CD8-positive, alpha-beta memory T cell (primary cell): ENCODE data around the gene PHACTR3. TPM values are rescaled to one million over a fixed set of nuclear protein-coding genes. Genes with fewer than 3 reads are reported as not detected.

ENCODE experiments used
- CTCF ChIA-PET: fragments of 350-600 bp; sonication (Branson Sonifier 250); formaldehyde crosslinking; loops from one replicate; lab custom pipeline; 2021; ENCODE audit warnings: antibody characterized with exemption; lab: Charles Lee
- POLR2A ChIA-PET: fragments of 350-600 bp; sonication (Branson Sonifier 250); formaldehyde crosslinking; loops from one replicate; lab custom pipeline; 2021; ENCODE audit warnings: antibody characterized with exemption; lab: Charles Lee
- DNase-seq, 5 donors: peaks; one replicate each; pipeline versions ENCODE4 v3.0.0 to v3.0.0-alpha.2; 2020 to 2022; ENCODE audit warnings: mixed read lengths in 1 of 5
- H3K27ac ChIP-seq: one replicate; pipeline ENCODE4 v1.7.0; 2013; ENCODE audit warnings: low read depth, mild to moderate bottlenecking, low read length, moderate library complexity
- H3K27me3 ChIP-seq: 2 replicates; pipeline ENCODE4 v1.7.0; 2013; ENCODE audit warnings: low read length, mild to moderate bottlenecking; ENCODE audit not compliant: insufficient read depth, poor library complexity, severe bottlenecking
- H3K36me3 ChIP-seq: 2 replicates; pipeline ENCODE4 v1.7.0; 2013; ENCODE audit warnings: mild to moderate bottlenecking, low read length, moderate library complexity; ENCODE audit not compliant: insufficient read depth
- H3K4me1 ChIP-seq: 2 replicates; pipeline ENCODE4 v1.7.0; 2013; ENCODE audit warnings: mild to moderate bottlenecking, low read length, moderate library complexity; ENCODE audit not compliant: insufficient read depth
- H3K4me3 ChIP-seq: 2 replicates; pipeline ENCODE4 v1.7.0; 2013; ENCODE audit warnings: mild to moderate bottlenecking, low read length
- H3K9me3 ChIP-seq: 2 replicates; pipeline ENCODE4 v1.7.0; 2013; ENCODE audit warnings: mild to moderate bottlenecking, low read length
- H3K27ac Mint-ChIP-seq, 8 donors: one replicate each; pipeline ENCODE4 v1.8.0; 2020 to 2021; ENCODE audit warnings: mixed read lengths in 8 of 8, mild to moderate bottlenecking in 6 of 8, inconsistent platforms in 3 of 8, moderate library complexity in 3 of 8
- H3K27me3 Mint-ChIP-seq, 2 donors: one replicate each; pipeline ENCODE4 v1.8.0; 2020 to 2021; ENCODE audit warnings: mixed read lengths in 2 of 2, mild to moderate bottlenecking in 1 of 2, moderate library complexity in 1 of 2
- H3K36me3 Mint-ChIP-seq, 3 donors: one replicate each; pipeline ENCODE4 v1.8.0; 2020 to 2021; ENCODE audit warnings: mixed read lengths in 3 of 3, inconsistent platforms in 1 of 3, mild to moderate bottlenecking in 1 of 3
- H3K4me1 Mint-ChIP-seq, 3 donors: one replicate each; pipeline ENCODE4 v1.8.0; 2020 to 2021; ENCODE audit warnings: mixed read lengths in 3 of 3, inconsistent platforms in 1 of 3, mild to moderate bottlenecking in 1 of 3
- H3K4me3 Mint-ChIP-seq, 7 donors: one replicate each; pipeline ENCODE4 v1.8.0; 2020 to 2021; ENCODE audit warnings: mixed read lengths in 7 of 7, mild to moderate bottlenecking in 6 of 7, moderate library complexity in 4 of 7, inconsistent platforms in 2 of 7
- H3K9me3 Mint-ChIP-seq, 5 donors: one replicate each; pipeline ENCODE4 v1.8.0; 2020 to 2022; ENCODE audit warnings: mixed read lengths in 5 of 5, mild to moderate bottlenecking in 3 of 5, moderate library complexity in 2 of 5, inconsistent platforms in 1 of 5
- polyA plus RNA-seq: library from polyadenylated mRNA; unstranded; fragments of 300-500 nt; fragmentation: Illumina TruSeq; gene quantifications from one replicate; pipeline ENCODE4 v1.2.3, GENCODE V29; 2021
- total RNA-seq, 2 experiments: library from RNA; stranded (reverse); gene quantifications; one replicate each; pipeline ENCODE4 v1.2.3, GENCODE V29; 2021

Gene PHACTR3
- total and polyA plus RNA-seq, 3 experiments from 2014 or later = not detected

GRCh38 chr20:59721386-59721785 is 117.0 kb downstream of the PHACTR3 start:
- CTCF ChIA-PET = no interaction called here
- Mint-ChIP-seq H3K4me3 (no peak overlapping the region), H3K27me3 (peaks cover 7 to 18% of the 10 kb centered on the region in 2 donors), H3K27ac (no peak overlapping the region), H3K36me3 (no peaks in the 10 kb centered on the region), H3K4me1 (no peaks in the 10 kb centered on the region), H3K9me3 (peaks cover 0 to 4% (median 0%) of the 10 kb centered on the region in 5 donors)
- H3K9me3 ChIP-seq = no peaks in the 10 kb centered on the region
- POLR2A ChIA-PET = no interaction called here
- H3K4me3 ChIP-seq = no peak overlapping the region
- no peaks in the 10 kb centered on the region for H3K27me3 ChIP-seq
- H3K27ac ChIP-seq = no peak overlapping the region
- no peak for DNase-seq
- no peaks in the 10 kb centered on the region for H3K4me1 ChIP-seq
- no peaks in the 10 kb centered on the region for H3K36me3 ChIP-seq

- no peak for DNase-seq
- POLR2A ChIA-PET = no interaction called here
- no peak overlapping the region for H3K4me3 ChIP-seq
These were observed 118.8 kb downstream of the PHACTR3 start for GRCh38 chr20:59723108-59723500.

DNA sequence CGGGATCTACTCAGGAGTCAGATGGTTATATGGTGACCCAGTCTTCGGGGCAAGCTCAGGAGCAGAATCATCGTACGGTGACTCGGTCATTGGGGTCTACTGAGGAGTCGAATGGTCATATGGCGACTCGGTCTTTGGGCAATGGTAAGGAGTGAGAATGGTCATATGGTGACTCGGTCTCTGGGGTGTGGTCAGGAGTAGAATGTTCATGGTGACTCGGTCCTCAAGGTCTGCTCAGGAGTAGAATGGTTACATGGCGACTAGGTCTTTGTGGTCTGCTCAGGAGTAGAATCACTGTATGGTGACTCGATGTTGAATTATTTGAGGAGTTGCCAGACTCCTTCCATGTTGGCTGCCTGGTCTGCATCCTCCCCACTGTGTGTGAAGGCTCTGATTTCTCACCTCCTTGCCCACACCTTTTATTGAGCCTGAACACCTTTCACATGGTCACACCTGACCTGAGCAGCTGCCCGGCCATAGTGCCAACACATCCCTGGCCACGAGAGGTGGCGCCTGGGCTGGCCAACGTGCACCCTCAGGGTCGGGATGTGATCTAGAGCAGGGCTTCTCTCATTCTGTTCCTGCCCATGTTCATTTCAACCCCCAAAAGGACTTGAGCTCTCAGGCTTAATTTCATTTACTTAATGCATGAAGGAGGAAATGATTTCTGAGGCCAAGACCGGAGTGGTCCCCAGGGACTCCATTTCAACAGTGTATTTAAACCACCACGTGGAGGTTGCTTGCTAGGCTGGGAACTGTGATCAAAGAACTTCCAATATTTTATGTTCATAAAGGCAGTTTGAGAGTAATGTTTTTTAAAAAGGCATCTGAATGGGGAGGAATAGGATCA is 119.5 kb downstream of the PHACTR3 start:
- no peaks in the 10 kb centered on the region for H3K4me1 Mint-ChIP-seq
- H3K9me3 ChIP-seq = no peaks in the 10 kb centered on the region
- H3K36me3 ChIP-seq = no peaks in the 10 kb centered on the region
- no peak overlapping the region for H3K27ac Mint-ChIP-seq
- CTCF ChIA-PET = no interaction called here
- no peaks in the 10 kb centered on the region for H3K4me1 ChIP-seq
- H3K4me3 Mint-ChIP-seq = no peak overlapping the region
- H3K36me3 Mint-ChIP-seq = no peaks in the 10 kb centered on the region
- H3K27me3 Mint-ChIP-seq = peaks cover 5 to 6% of the 10 kb centered on the region in 2 donors
- POLR2A ChIA-PET = no interaction called here
- H3K27me3 ChIP-seq = no peaks in the 10 kb centered on the region
- no peak overlapping the region for H3K27ac ChIP-seq
- no peak for DNase-seq
- H3K9me3 Mint-ChIP-seq = peaks cover 0 to 4% (median 0%) of the 10 kb centered on the region in 5 donors
- H3K4me3 ChIP-seq = no peak overlapping the region

More at GRCh38 chr20:59723108-59723500, 118.8 kb downstream of the PHACTR3 start:
- Mint-ChIP-seq H3K4me3 (no peak overlapping the region), H3K27me3 (peaks cover 5 to 10% of the 10 kb centered on the region in 2 donors), H3K9me3 (peaks cover 0 to 4% (median 0%) of the 10 kb centered on the region in 5 donors), H3K36me3 (no peaks in the 10 kb centered on the region), H3K4me1 (no peaks in the 10 kb centered on the region), H3K27ac (no peak overlapping the region)
- Histone ChIP-seq H3K36me3 (no peaks in the 10 kb centered on the region), H3K9me3 (no peaks in the 10 kb centered on the region), H3K4me1 (no peaks in the 10 kb centered on the region), H3K27me3 (no peaks in the 10 kb centered on the region), H3K27ac (no peak overlapping the region)
- CTCF ChIA-PET = no interaction called here

DNA sequence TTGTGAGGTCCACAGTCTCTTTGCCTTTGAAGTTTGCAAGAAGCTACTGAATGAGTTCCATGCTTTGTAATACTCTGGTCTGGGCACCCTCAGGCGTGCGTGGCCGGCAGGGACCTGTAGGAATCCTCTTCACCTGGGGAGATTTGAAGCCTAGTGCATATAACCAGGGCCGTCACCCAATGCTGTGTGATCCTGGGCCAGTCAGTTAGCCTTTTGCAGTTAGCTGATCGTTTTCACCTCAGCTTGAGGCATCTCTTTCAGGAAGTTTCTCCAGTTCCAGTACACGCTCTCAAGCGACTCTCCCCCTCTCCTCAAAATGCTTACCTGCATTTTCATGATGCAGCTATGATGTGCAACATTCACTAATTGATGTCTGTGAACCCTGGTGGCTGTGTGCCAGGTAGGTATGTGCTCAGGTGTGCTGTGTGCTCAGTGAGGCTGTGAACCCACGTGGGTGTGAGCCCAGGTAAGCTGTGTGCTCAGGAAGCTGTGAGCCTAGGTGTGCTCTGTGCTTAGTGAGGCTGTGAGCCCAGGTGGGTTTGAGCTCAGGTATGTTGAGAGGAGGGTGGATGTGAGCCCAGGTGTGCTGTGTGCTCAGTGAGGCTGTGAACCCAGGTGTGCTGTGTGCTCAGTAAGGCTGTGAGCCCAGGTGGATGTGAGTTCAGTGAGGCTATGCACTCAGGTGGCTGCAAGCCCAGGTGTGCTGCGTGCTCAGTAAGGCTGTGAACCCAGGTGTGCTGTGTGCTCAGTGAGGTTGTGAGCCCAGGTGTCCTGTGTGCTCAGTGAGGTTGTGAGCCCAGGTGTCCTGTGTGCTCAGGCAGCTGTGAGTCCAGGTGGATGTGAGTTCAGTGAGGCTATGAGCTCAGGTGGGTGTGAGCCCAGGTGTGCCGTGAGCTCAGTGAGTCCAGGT is 120.4 kb downstream of the PHACTR3 start:
- no peaks in the 10 kb centered on the region for H3K36me3 ChIP-seq
- CTCF ChIA-PET = no interaction called here
- Mint-ChIP-seq H3K27ac (no peak overlapping the region), H3K36me3 (no peaks in the 10 kb centered on the region), H3K4me1 (no peaks in the 10 kb centered on the region), H3K27me3 (peaks cover 5 to 8% of the 10 kb centered on the region in 2 donors), H3K9me3 (peaks cover 0 to 4% (median 0%) of the 10 kb centered on the region in 5 donors), H3K4me3 (no peak overlapping the region)
- no peak overlapping the region for H3K4me3 ChIP-seq
- DNase-seq = no peak
- H3K27me3 ChIP-seq = no peaks in the 10 kb centered on the region
- H3K27ac ChIP-seq = no peak overlapping the region
- H3K4me1 ChIP-seq = no peaks in the 10 kb centered on the region
- POLR2A ChIA-PET = no interaction called here
- H3K9me3 ChIP-seq = no peaks in the 10 kb centered on the region

GRCh38 chr20:59725476-59726280 is 121.3 kb downstream of the PHACTR3 start:
- DNase-seq = no peak
- Mint-ChIP-seq H3K4me3 (no peak overlapping the region), H3K27ac (no peak overlapping the region), H3K27me3 (peaks cover 5 to 11% of the 10 kb centered on the region in 2 donors), H3K4me1 (no peaks in the 10 kb centered on the region), H3K36me3 (no peaks in the 10 kb centered on the region), H3K9me3 (peaks cover 0 to 4% (median 0%) of the 10 kb centered on the region in 5 donors)
- CTCF ChIA-PET = no interaction called here
- no peaks in the 10 kb centered on the region for H3K27me3 ChIP-seq
- POLR2A ChIA-PET = no interaction called here
- H3K36me3 ChIP-seq = no peaks in the 10 kb centered on the region
- H3K27ac ChIP-seq = no peak overlapping the region
- no peaks in the 10 kb centered on the region for H3K9me3 ChIP-seq
- H3K4me1 ChIP-seq = no peaks in the 10 kb centered on the region
- no peak overlapping the region for H3K4me3 ChIP-seq

DNA sequence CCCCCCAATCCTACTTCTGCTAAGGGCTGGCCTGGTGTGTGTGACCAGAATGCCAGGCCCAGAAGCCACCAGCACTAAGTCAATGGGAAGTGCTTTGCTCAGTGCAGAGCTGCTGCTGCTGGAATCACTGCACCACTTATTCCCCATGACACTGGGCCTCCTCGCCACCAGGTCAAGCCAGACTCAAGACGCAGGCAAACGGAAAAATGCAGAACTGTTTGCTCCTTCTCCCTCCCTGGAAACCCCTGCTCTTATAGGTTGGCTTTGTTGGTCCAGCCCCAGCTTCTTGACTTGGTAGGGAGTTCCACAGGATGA is 121.9 kb downstream of the PHACTR3 start:
- H3K36me3 Mint-ChIP-seq = no peaks in the 10 kb centered on the region
- Histone ChIP-seq H3K36me3 (no peaks in the 10 kb centered on the region), H3K4me3 (no peak overlapping the region), H3K27ac (no peak overlapping the region), H3K4me1 (no peaks in the 10 kb centered on the region), H3K9me3 (no peaks in the 10 kb centered on the region), H3K27me3 (no peaks in the 10 kb centered on the region)
- POLR2A ChIA-PET = no interaction called here
- H3K9me3 Mint-ChIP-seq = peaks cover 0 to under 1% (median 0%) of the 10 kb centered on the region in 5 donors
- DNase-seq = no peak
- CTCF ChIA-PET = no interaction called here
- H3K27me3 Mint-ChIP-seq = peaks cover 4 to 11% of the 10 kb centered on the region in 2 donors
- H3K4me3 Mint-ChIP-seq = no peak overlapping the region
- H3K4me1 Mint-ChIP-seq = no peaks in the 10 kb centered on the region
- H3K27ac Mint-ChIP-seq = no peak overlapping the region

DNA sequence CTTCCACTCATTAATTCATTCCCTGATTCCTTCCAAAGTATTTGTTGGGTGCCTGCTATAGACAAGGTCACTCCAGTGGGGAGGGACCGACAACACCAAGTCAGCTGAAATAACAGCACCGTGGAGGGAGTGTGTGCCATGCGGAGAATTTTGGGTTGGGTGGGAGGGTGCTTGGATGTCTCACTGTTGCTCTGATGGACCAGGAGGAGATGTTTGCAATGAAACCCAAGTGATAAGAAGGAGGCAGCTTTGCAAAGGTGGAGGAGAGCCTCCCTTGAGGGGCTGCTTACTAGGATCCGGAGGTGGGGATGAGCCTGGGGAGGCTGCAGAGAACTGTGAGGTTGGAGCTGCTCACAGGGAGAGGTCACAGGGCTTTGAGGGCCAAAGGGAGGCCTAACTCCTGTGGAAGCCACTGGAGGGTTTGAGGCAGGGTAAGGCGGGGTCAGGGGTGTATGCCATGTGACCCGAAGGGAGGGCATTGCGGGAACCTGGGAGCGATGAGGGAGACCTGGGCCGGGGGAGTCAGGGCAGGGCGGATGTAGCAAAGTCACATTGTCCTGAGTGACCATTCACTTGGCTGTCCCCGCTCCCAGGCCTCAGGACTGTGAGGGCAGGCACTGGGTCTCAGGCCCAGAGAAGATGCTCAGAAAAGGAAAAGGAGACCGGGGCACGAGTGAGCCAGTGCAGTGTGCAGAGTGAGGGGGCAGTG is 124.5 kb downstream of the PHACTR3 start:
- Histone ChIP-seq H3K36me3 (no peaks in the 10 kb centered on the region), H3K9me3 (no peaks in the 10 kb centered on the region), H3K4me3 (no peak overlapping the region), H3K27ac (no peak overlapping the region), H3K4me1 (no peaks in the 10 kb centered on the region), H3K27me3 (no peaks in the 10 kb centered on the region)
- Mint-ChIP-seq H3K4me1 (no peaks in the 10 kb centered on the region), H3K36me3 (no peaks in the 10 kb centered on the region), H3K27me3 (peaks cover 0 to 11% of the 10 kb centered on the region in 2 donors), H3K27ac (no peak overlapping the region), H3K9me3 (no peaks in the 10 kb centered on the region), H3K4me3 (no peak overlapping the region)
- ChIA-PET CTCF (no interaction called here), POLR2A (no interaction called here)
- DNase-seq = no peak
